Rectal smooth muscle tissue (tissue), 1 donor: ENCODE measurements around the gene PHF21A.

ENCODE experiments used
- H3K27ac ChIP-seq: one replicate; pipeline ENCODE4 v1.7.0; 2013; ENCODE audit warnings: low read depth, low read length, inconsistent platforms
- H3K27me3 ChIP-seq: one replicate; pipeline ENCODE4 v1.7.0; 2013; ENCODE audit warnings: low read length; ENCODE audit not compliant: control insufficient read depth, insufficient read depth
- H3K36me3 ChIP-seq: one replicate; pipeline ENCODE4 v1.7.0; 2013; ENCODE audit warnings: low read length; ENCODE audit not compliant: control insufficient read depth, insufficient read depth
- H3K4me1 ChIP-seq: one replicate; pipeline ENCODE4 v1.7.0; 2013; ENCODE audit warnings: low read length; ENCODE audit not compliant: control insufficient read depth, insufficient read depth
- H3K4me3 ChIP-seq: one replicate; pipeline ENCODE4 v1.7.0; 2013; ENCODE audit warnings: low read length
- H3K9ac ChIP-seq: one replicate; pipeline ENCODE4 v1.7.0; 2013; ENCODE audit warnings: low read length

Gene PHF21A

GRCh38 chr11:45933131-45933831 lies 188.0 kb downstream of the PHF21A start:
- H3K36me3 ChIP-seq, result peaks cover 26% of the 10 kb centered on the region
- no peaks in the 10 kb centered on the region for H3K4me1 ChIP-seq
- no peaks in the 10 kb centered on the region for H3K27me3 ChIP-seq
- no peak overlapping the region for H3K9ac ChIP-seq
- no peak overlapping the region for H3K4me3 ChIP-seq
- H3K27ac ChIP-seq, result no peak overlapping the region

- H3K4me3 ChIP-seq, result no peak overlapping the region
- H3K9ac ChIP-seq, result no peak overlapping the region
- peaks cover 26% of the 10 kb centered on the region for H3K36me3 ChIP-seq
- no peaks in the 10 kb centered on the region for H3K4me1 ChIP-seq
- no peak overlapping the region for H3K27ac ChIP-seq
- H3K27me3 ChIP-seq, result no peaks in the 10 kb centered on the region
Measured at GRCh38 chr11:45932217-45932616, 189.0 kb downstream of the PHF21A start.

GRCh38 chr11:45931739-45932138 lies 189.5 kb downstream of the PHF21A start:
- no peak overlapping the region for H3K9ac ChIP-seq
- no peak overlapping the region for H3K27ac ChIP-seq
- no peak overlapping the region for H3K4me3 ChIP-seq
- no peaks in the 10 kb centered on the region for H3K4me1 ChIP-seq
- no peaks in the 10 kb centered on the region for H3K27me3 ChIP-seq
- peaks cover 26% of the 10 kb centered on the region for H3K36me3 ChIP-seq

GRCh38 chr11:45930951-45931570 lies 190.2 kb downstream of the PHF21A start:
- Histone ChIP-seq H3K36me3 (peaks cover 26% of the 10 kb centered on the region), H3K9ac (no peak overlapping the region), H3K27me3 (no peaks in the 10 kb centered on the region), H3K4me1 (no peaks in the 10 kb centered on the region), H3K27ac (no peak overlapping the region), H3K4me3 (no peak overlapping the region)

GRCh38 chr11:45930031-45930794 lies 191.0 kb downstream of the PHF21A start:
- Histone ChIP-seq H3K4me3 (no peak overlapping the region), H3K27me3 (no peaks in the 10 kb centered on the region), H3K27ac (no peak overlapping the region), H3K36me3 (peaks cover 24% of the 10 kb centered on the region), H3K4me1 (no peaks in the 10 kb centered on the region), H3K9ac (no peak overlapping the region)

GRCh38 chr11:45929486-45930030 lies 191.7 kb downstream of the PHF21A start:
- Histone ChIP-seq H3K4me1 (no peaks in the 10 kb centered on the region), H3K27ac (no peak overlapping the region)

GRCh38 chr11:45928535-45929215 lies 192.6 kb downstream of the PHF21A start:
- H3K27me3 ChIP-seq, result no peaks in the 10 kb centered on the region
- peaks cover 11% of the 10 kb centered on the region for H3K36me3 ChIP-seq
- no peak overlapping the region for H3K27ac ChIP-seq
- no peak overlapping the region for H3K9ac ChIP-seq
- no peaks in the 10 kb centered on the region for H3K4me1 ChIP-seq
- no peak overlapping the region for H3K4me3 ChIP-seq

More at GRCh38 chr11:45929486-45930030, 191.7 kb downstream of the PHF21A start:
- H3K4me3 ChIP-seq, result no peak overlapping the region
- H3K9ac ChIP-seq, result no peak overlapping the region
- H3K27me3 ChIP-seq, result no peaks in the 10 kb centered on the region
- H3K36me3 ChIP-seq, result peaks cover 17% of the 10 kb centered on the region

- H3K36me3 ChIP-seq, result peaks cover 3% of the 10 kb centered on the region
- H3K4me3 ChIP-seq, result no peak overlapping the region
- no peak overlapping the region for H3K27ac ChIP-seq
- H3K27me3 ChIP-seq, result peaks cover 7% of the 10 kb centered on the region
- no peak overlapping the region for H3K9ac ChIP-seq
- no peaks in the 10 kb centered on the region for H3K4me1 ChIP-seq
Measured at GRCh38 chr11:45927684-45928413, 193.4 kb downstream of the PHF21A start.

- Histone ChIP-seq H3K27ac (no peak overlapping the region), H3K27me3 (peaks cover 7% of the 10 kb centered on the region), H3K4me3 (no peak overlapping the region), H3K9ac (no peak overlapping the region), H3K4me1 (no peaks in the 10 kb centered on the region), H3K36me3 (peaks cover 3% of the 10 kb centered on the region)
Measured at GRCh38 chr11:45927332-45927683, 193.9 kb downstream of the PHF21A start.

GRCh38 chr11:45926536-45927331 lies 194.5 kb downstream of the PHF21A start:
- H3K4me3 ChIP-seq, result no peak overlapping the region
- H3K4me1 ChIP-seq, result no peaks in the 10 kb centered on the region
- no peak overlapping the region for H3K9ac ChIP-seq
- H3K27ac ChIP-seq, result no peak overlapping the region
- peaks cover 7% of the 10 kb centered on the region for H3K27me3 ChIP-seq
- H3K36me3 ChIP-seq, result no peaks in the 10 kb centered on the region

GRCh38 chr11:45926001-45926401 lies 195.3 kb downstream of the PHF21A start:
- no peaks in the 10 kb centered on the region for H3K4me1 ChIP-seq
- H3K36me3 ChIP-seq, result no peaks in the 10 kb centered on the region
- H3K4me3 ChIP-seq, result no peak overlapping the region
- H3K9ac ChIP-seq, result no peak overlapping the region
- H3K27ac ChIP-seq, result no peak overlapping the region
- peaks cover 7% of the 10 kb centered on the region for H3K27me3 ChIP-seq
